Parathyroid adenoma (tissue), 2 donors: ENCODE data around the gene FARS2.

Source experiments
- H2AFZ ChIP-seq: fragments of 300-600 bp; sonication (generic); one replicate; pipeline ENCODE4 v1.7.0; 2017; ENCODE audit warnings: antibody characterized with exemption, mild to moderate bottlenecking
- H3K27ac ChIP-seq: fragments of 300-600 bp; sonication (generic); one replicate; pipeline ENCODE4 v1.7.0; 2017
- H3K27me3 ChIP-seq: fragments of 300-600 bp; sonication (generic); one replicate; pipeline ENCODE4 v1.7.0; 2017; ENCODE audit warnings: low read length; ENCODE audit not compliant: control insufficient read depth, insufficient read depth
- H3K36me3 ChIP-seq: fragments of 300-600 bp; sonication (generic); one replicate; pipeline ENCODE4 v1.7.0; 2017; ENCODE audit warnings: low read length; ENCODE audit not compliant: control insufficient read depth, insufficient read depth
- H3K4me1 ChIP-seq: fragments of 300-600 bp; sonication (generic); one replicate; pipeline ENCODE4 v1.7.0; 2017; ENCODE audit warnings: control low read depth
- H3K4me2 ChIP-seq: fragments of 300-600 bp; sonication (generic); one replicate; pipeline ENCODE4 v1.7.0; 2017; ENCODE audit warnings: low read length
- H3K4me3 ChIP-seq: fragments of 300-600 bp; sonication (generic); one replicate; pipeline ENCODE4 v1.7.0; 2017; ENCODE audit warnings: low read depth, low read length
- H3K79me2 ChIP-seq: fragments of 300-600 bp; sonication (generic); one replicate; pipeline ENCODE4 v1.7.0; 2017; ENCODE audit warnings: control low read depth
- H3K9ac ChIP-seq: fragments of 300-600 bp; sonication (generic); one replicate; pipeline ENCODE4 v1.7.0; 2017; ENCODE audit warnings: mild to moderate bottlenecking
- H3K9me3 ChIP-seq: fragments of 300-600 bp; sonication (generic); one replicate; pipeline ENCODE4 v1.7.0; 2017; ENCODE audit warnings: low read length; ENCODE audit not compliant: control insufficient read depth
- CTCF ChIP-seq: fragments of 300-600 bp; sonication (generic); IDR thresholded peaks from one replicate; pipeline ENCODE4 v1.7.0; 2017; ENCODE audit warnings: antibody characterized with exemption, mild to moderate bottlenecking
- donor health status: primary hyperparathyroidism.

Gene FARS2

GRCh38 chr6:5501837-5502236, 240.5 kb downstream of the FARS2 start:
- H3K79me2 ChIP-seq: no peaks in the 10 kb centered on the region
- no peaks in the 10 kb centered on the region for H3K36me3 ChIP-seq
- H3K4me1 ChIP-seq: no peaks in the 10 kb centered on the region
- H3K27me3 ChIP-seq: no peaks in the 10 kb centered on the region
- no peak for TF ChIP-seq CTCF
- no peak overlapping the region for H3K4me2 ChIP-seq
- no peak overlapping the region for H3K9ac ChIP-seq
- H3K27ac ChIP-seq: no peak overlapping the region
- no peaks in the 10 kb centered on the region for H3K9me3 ChIP-seq
- no peak overlapping the region for H3K4me3 ChIP-seq
- H2AFZ ChIP-seq: no peak overlapping the region

- no peak overlapping the region for H3K27ac ChIP-seq
- H3K4me1 ChIP-seq: no peaks in the 10 kb centered on the region
- no peaks in the 10 kb centered on the region for H3K9me3 ChIP-seq
- H3K36me3 ChIP-seq: no peaks in the 10 kb centered on the region
- H3K27me3 ChIP-seq: no peaks in the 10 kb centered on the region
- H3K4me3 ChIP-seq: no peak overlapping the region
- no peak overlapping the region for H3K4me2 ChIP-seq
- no peak overlapping the region for H2AFZ ChIP-seq
- H3K9ac ChIP-seq: no peak overlapping the region
- no peak for TF ChIP-seq CTCF
- H3K79me2 ChIP-seq: no peaks in the 10 kb centered on the region
Measured at GRCh38 chr6:5504078-5504477, 242.8 kb downstream of the FARS2 start.

- no peaks in the 10 kb centered on the region for H3K79me2 ChIP-seq
- no peak overlapping the region for H3K9ac ChIP-seq
- H3K9me3 ChIP-seq: no peaks in the 10 kb centered on the region
- H3K27me3 ChIP-seq: no peaks in the 10 kb centered on the region
- H3K4me1 ChIP-seq: no peaks in the 10 kb centered on the region
- no peaks in the 10 kb centered on the region for H3K36me3 ChIP-seq
- H3K27ac ChIP-seq: no peak overlapping the region
- H3K4me3 ChIP-seq: no peak overlapping the region
- no peak for TF ChIP-seq CTCF
- H3K4me2 ChIP-seq: no peak overlapping the region
- H2AFZ ChIP-seq: no peak overlapping the region
Measured at GRCh38 chr6:5506149-5506548, 244.8 kb downstream of the FARS2 start.

GRCh38 chr6:5506597-5506996, 245.3 kb downstream of the FARS2 start:
- Histone ChIP-seq H3K4me1 (no peaks in the 10 kb centered on the region), H3K27ac (no peak overlapping the region), H3K27me3 (no peaks in the 10 kb centered on the region), H3K36me3 (no peaks in the 10 kb centered on the region), H3K4me2 (no peak overlapping the region), H3K9me3 (no peaks in the 10 kb centered on the region), H2AFZ (no peak overlapping the region), H3K4me3 (no peak overlapping the region), H3K79me2 (no peaks in the 10 kb centered on the region), H3K9ac (no peak overlapping the region)
- no peak for TF ChIP-seq CTCF

GRCh38 chr6:5507131-5507681, 245.9 kb downstream of the FARS2 start:
- no peaks in the 10 kb centered on the region for H3K36me3 ChIP-seq

More at GRCh38 chr6:5507131-5507681, 245.9 kb downstream of the FARS2 start:
- no peak for TF ChIP-seq CTCF
- Histone ChIP-seq H3K27me3 (no peaks in the 10 kb centered on the region), H3K27ac (no peak overlapping the region), H3K9me3 (no peaks in the 10 kb centered on the region), H3K79me2 (no peaks in the 10 kb centered on the region), H3K4me3 (no peak overlapping the region), H3K4me1 (no peaks in the 10 kb centered on the region), H3K9ac (no peak overlapping the region), H2AFZ (no peak overlapping the region), H3K4me2 (no peak overlapping the region)
